PC-9 (cell line): ENCODE results near the gene HTRA2. TPM values are rescaled to one million over a fixed set of nuclear protein-coding genes. Genes with fewer than 3 reads are reported as not detected.

Experiments
- BruUV-seq: library from RNA; stranded (reverse); fragments of 400-500 nt; replicated peaks from 2 replicates; lab custom pipeline; 2021; lab: Mats Ljungman, UMichigan
- CTCF ChIA-PET: fragments of 300-600 bp; sonication (Branson Sonifier 250); formaldehyde crosslinking; loops from one replicate; lab custom pipeline; 2022; ENCODE audit warnings: antibody characterized with exemption; lab: Charles Lee
- POLR2A ChIA-PET: fragments of 300-600 bp; sonication (Branson Sonifier 250); formaldehyde crosslinking; loops from one replicate; lab custom pipeline; 2022; ENCODE audit warnings: antibody characterized with exemption; ENCODE audit not compliant: unreplicated experiment; lab: Charles Lee
- DNase-seq, 2 experiments: peaks; one replicate each; pipeline versions ENCODE4 v3.0.0 to v3.0.0-alpha.2; 2015 to 2022; ENCODE audit warnings: mixed read lengths in 1 of 2
- H2AFZ ChIP-seq: fragments of 200-600 bp; sonication (generic); 2 replicates; pipeline ENCODE4 v1.8.1; 2017; ENCODE audit warnings: antibody characterized with exemption
- H3F3A ChIP-seq: fragments of 200-600 bp; sonication (generic); 2 replicates; pipeline ENCODE4 v1.8.1; 2017; ENCODE audit warnings: antibody characterized with exemption, mild to moderate bottlenecking, low read depth; ENCODE audit not compliant: insufficient read depth
- H3K27ac ChIP-seq: fragments of 200-600 bp; sonication (generic); 2 replicates; pipeline ENCODE4 v1.6.1; 2016; ENCODE audit warnings: mixed run types
- H3K27me3 ChIP-seq: fragments of 200-600 bp; sonication (generic); 2 replicates; pipeline ENCODE4 v1.6.1; 2016; ENCODE audit warnings: low read depth, mixed run types; ENCODE audit not compliant: insufficient read depth
- H3K36me3 ChIP-seq: fragments of 200-600 bp; sonication (generic); 2 replicates; pipeline ENCODE4 v1.6.1; 2016; ENCODE audit warnings: low read depth, mixed run types
- H3K4me1 ChIP-seq: fragments of 200-600 bp; sonication (generic); replicated peaks from 2 replicates; pipeline ENCODE4 v1.6.1; 2016; ENCODE audit warnings: mixed run types; ENCODE audit not compliant: insufficient read depth
- H3K4me2 ChIP-seq: fragments of 200-600 bp; sonication (generic); 2 replicates; pipeline ENCODE4 v1.6.1; 2017; ENCODE audit warnings: mixed run types
- H3K4me3 ChIP-seq: fragments of 200-600 bp; sonication (generic); 2 replicates; pipeline ENCODE4 v1.6.1; 2016; ENCODE audit warnings: mixed run types
- H3K79me2 ChIP-seq: fragments of 200-600 bp; sonication (generic); 2 replicates; pipeline ENCODE4 v1.6.1; 2017; ENCODE audit warnings: low read depth, mixed run types
- H3K9me2 ChIP-seq: fragments of 200-600 bp; sonication (generic); 2 replicates; pipeline ENCODE4 v1.8.1; 2017; ENCODE audit warnings: mild to moderate bottlenecking; ENCODE audit not compliant: insufficient read depth
- H3K9me3 ChIP-seq: fragments of 200-600 bp; sonication (generic); 2 replicates; pipeline ENCODE4 v1.8.1; 2016; ENCODE audit warnings: low read depth; ENCODE audit not compliant: insufficient read depth
- H4K20me1 ChIP-seq: fragments of 200-600 bp; sonication (generic); 2 replicates; pipeline ENCODE4 v1.8.1; 2017; ENCODE audit not compliant: insufficient read depth
- CTCF ChIP-seq: fragments of 200-600 bp; sonication (generic); conservative IDR thresholded peaks from 2 replicates; pipeline ENCODE4 v1.6.1; 2017; ENCODE audit warnings: mixed run types, antibody characterized with exemption, mild to moderate bottlenecking, moderate library complexity
- EZH2 ChIP-seq: fragments of 200-600 bp; sonication (generic); IDR thresholded peaks from 2 replicates; pipeline ENCODE4 v1.8.0; 2017; ENCODE audit warnings: antibody characterized with exemption, low read depth
- intact Hi-C: fragments of 100-400 bp; cut with micrococcal nuclease; formaldehyde crosslinking; loops from one replicate; pipeline ENCODE4 v1.10.0; 2022; ENCODE audit not compliant: unreplicated experiment
- total RNA-seq: library from RNA; stranded (reverse); gene quantifications from 2 replicates; pipeline ENCODE4 v1.2.3, GENCODE V29; 2021

The HTRA2 gene
- total RNA-seq, 1 experiment from 2014 or later, result 23.5 TPM

- no peak overlapping the region for H3K4me2 ChIP-seq
- no peak for TF ChIP-seq CTCF
- TF ChIP-seq EZH2, result no peak
- no peaks in the 10 kb centered on the region for H4K20me1 ChIP-seq
- H3F3A ChIP-seq, result peaks cover 35% of the 10 kb centered on the region; the same call in 1 of the 2 replicates
- peaks cover 25% of the 10 kb centered on the region for H3K4me1 ChIP-seq
- BruUV-seq, result no TSS peak
- no peaks in the 10 kb centered on the region for H3K9me3 ChIP-seq
- H2AFZ ChIP-seq, result no peak overlapping the region
- 0 out of 2 replicates have a peak, but pooled peaks cover 10% of the 10 kb centered on the region for H3K36me3 ChIP-seq
- no peak overlapping the region for H3K27ac ChIP-seq
- no peak overlapping the region for H3K4me3 ChIP-seq
- no peaks in the 10 kb centered on the region for H3K9me2 ChIP-seq
- no peaks in the 10 kb centered on the region for H3K27me3 ChIP-seq
- peaks cover 25% of the 10 kb centered on the region for H3K79me2 ChIP-seq
- intact Hi-C loops, result loop anchor here (10.0 kb wide), 1 partner anchor 342 kb away; no protein-coding TSS in a partner anchor
- ChIA-PET CTCF (no interaction called here), POLR2A (no interaction called here)
- DNase-seq, result peak in 1 of 2 experiments; percentile 71
These were observed 26.8 kb upstream of the HTRA2 start for GRCh38 chr2:74502720-74503505.

GRCh38 chr2:74503506-74504475 is 25.9 kb upstream of the HTRA2 start:
- BruUV-seq, result no TSS peak
- TF ChIP-seq EZH2 (no peak), CTCF (no peak)
- intact Hi-C loops, result loop anchor here (10.0 kb wide), 1 partner anchor 341 kb away; no protein-coding TSS in a partner anchor

GRCh38 chr2:74504591-74504990 is 25.1 kb upstream of the HTRA2 start:
- no peak for TF ChIP-seq CTCF
- no peak for TF ChIP-seq EZH2
- Histone ChIP-seq H3K4me2 (no peak overlapping the region), H3K4me3 (no peak overlapping the region), H2AFZ (no peak overlapping the region), H3K36me3 (0 out of 2 replicates have a peak, but pooled peaks cover 10% of the 10 kb centered on the region), H3K9me3 (no peaks in the 10 kb centered on the region), H3K4me1 (peaks cover 26% of the 10 kb centered on the region), H3K79me2 (peaks cover 23% of the 10 kb centered on the region), H3K9me2 (no peaks in the 10 kb centered on the region), H3F3A (peaks cover 35% of the 10 kb centered on the region; the same call in 1 of the 2 replicates), H3K27me3 (no peaks in the 10 kb centered on the region), H3K27ac (no peak overlapping the region), H4K20me1 (no peaks in the 10 kb centered on the region)
- CTCF ChIA-PET, result no interaction called here
- no peak for DNase-seq
- intact Hi-C loops, result loop anchor here (10.0 kb wide), 1 partner anchor 340 kb away; no protein-coding TSS in a partner anchor
- no TSS peak for BruUV-seq
- POLR2A ChIA-PET, result no interaction called here

More at GRCh38 chr2:74503506-74504475, 25.9 kb upstream of the HTRA2 start:
- H3K4me2 ChIP-seq, result no peak overlapping the region
- H3K27ac ChIP-seq, result no peak overlapping the region
- no peaks in the 10 kb centered on the region for H3K27me3 ChIP-seq
- H3K9me2 ChIP-seq, result no peaks in the 10 kb centered on the region
- H3K4me1 ChIP-seq, result peaks cover 27% of the 10 kb centered on the region
- ChIA-PET POLR2A (no interaction called here), CTCF (no interaction called here)
- H4K20me1 ChIP-seq, result no peaks in the 10 kb centered on the region
- H3F3A ChIP-seq, result peaks cover 35% of the 10 kb centered on the region; the same call in 1 of the 2 replicates
- no peak overlapping the region for H3K4me3 ChIP-seq
- H3K36me3 ChIP-seq, result 0 out of 2 replicates have a peak, but pooled peaks cover 10% of the 10 kb centered on the region
- peaks cover 26% of the 10 kb centered on the region for H3K79me2 ChIP-seq
- no peaks in the 10 kb centered on the region for H3K9me3 ChIP-seq
- no peak for DNase-seq
- no peak overlapping the region for H2AFZ ChIP-seq
